Small intestine (tissue), 7 donors: Measurements from ENCODE around the gene HSD17B2. TPM values are rescaled to one million over a fixed set of nuclear protein-coding genes. Genes with fewer than 3 reads are reported as not detected.

Source experiments
- DNase-seq, 2 donors: peaks; one replicate each; pipeline versions ENCODE4 v3.0.0 to v3.0.0-alpha.2; 2013
- FAIRE-seq: peaks from 2 replicates; lab custom pipeline; 2012; peaks lifted over from hg19 to GRCh38; lab: Jason Lieb, UNC
- H3K27ac ChIP-seq, 3 donors: one replicate each; pipeline ENCODE4 v1.5.1; 2013; ENCODE audit warnings: low read length in 2 of 3, mild to moderate bottlenecking in 2 of 3, control low read depth in 1 of 3, inconsistent platforms in 1 of 3, low read depth in 1 of 3, moderate library complexity in 1 of 3
- H3K27me3 ChIP-seq, 3 donors: one replicate each; pipeline ENCODE4 v1.6.1; 2013; ENCODE audit warnings: low read length in 3 of 3, inconsistent platforms in 1 of 3; ENCODE audit not compliant: control insufficient read depth in 3 of 3, insufficient read depth in 3 of 3
- H3K36me3 ChIP-seq, 3 donors: one replicate each; pipeline ENCODE4 v1.6.1; 2013; ENCODE audit warnings: low read length in 3 of 3, inconsistent platforms in 1 of 3, low read depth in 1 of 3, mild to moderate bottlenecking in 1 of 3, moderate library complexity in 1 of 3; ENCODE audit not compliant: control insufficient read depth in 3 of 3, insufficient read depth in 2 of 3
- H3K4me1 ChIP-seq, 3 donors: one replicate each; pipeline ENCODE4 v1.6.1; 2013; ENCODE audit warnings: low read length in 2 of 3, inconsistent platforms in 1 of 3, low read depth in 1 of 3, mild to moderate bottlenecking in 1 of 3, moderate library complexity in 1 of 3; ENCODE audit not compliant: control insufficient read depth in 3 of 3, insufficient read depth in 2 of 3
- H3K4me3 ChIP-seq, 3 donors: one replicate each; pipeline ENCODE4 v1.5.1; 2013; ENCODE audit warnings: low read length in 3 of 3, control low read depth in 1 of 3, inconsistent platforms in 1 of 3, low read depth in 1 of 3, mild to moderate bottlenecking in 1 of 3, moderate library complexity in 1 of 3
- H3K9me3 ChIP-seq, 2 donors: one replicate each; pipeline ENCODE4 v1.6.1; 2013; ENCODE audit warnings: low read depth in 1 of 2, low read length in 1 of 2; ENCODE audit not compliant: control insufficient read depth in 2 of 2, insufficient read depth in 1 of 2
- WGBS, 3 donors: extraction: QIAGEN DNeasy Blood & Tissue Kit; methylation state at CpG; one replicate each; pipeline ENCODE4 v1.1.7; 2013; 5-methylcytosine and 5-hydroxymethylcytosine counted together
- polyA plus RNA-seq, 4 donors: library from polyadenylated mRNA; stranded (reverse) in 3 of 4; unstranded in 1 of 4; fragments of 200-250 nt in 3 of 4; fragments of 120-200 nt in 1 of 4; gene quantifications; one replicate each; pipeline versions ENCODE4 v1.2.1 to v1.2.3, GENCODE V29; 2013
- donor health status: healthy with polysubstance abuse.
- donor health status: control.
- donor health status: control.
- donor health status: Bipolar disorder and iron deficiency.
- donor health status: healthy.

The HSD17B2 gene
- polyA plus RNA-seq, 4 donors, result 71.7 to 250 (median 182) TPM

DNA sequence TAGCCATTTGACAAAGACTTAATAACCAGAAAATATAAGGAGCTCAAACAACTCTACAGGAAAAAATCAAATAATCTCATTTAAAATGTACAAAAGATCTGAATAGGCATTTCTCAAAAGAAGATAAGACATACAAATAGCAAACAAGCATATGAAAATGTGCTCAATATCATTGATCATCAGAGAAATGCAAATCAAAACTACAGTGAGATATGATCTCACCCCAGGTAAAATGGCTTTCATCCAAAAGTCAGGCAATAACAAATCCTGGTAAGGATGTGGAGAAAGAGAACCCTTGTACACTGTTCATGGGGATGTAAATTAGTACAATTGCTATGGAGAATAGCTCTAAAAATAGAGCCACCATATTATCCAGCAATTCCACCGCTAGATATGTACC, 43.1 kb downstream of the HSD17B2 start:
- FAIRE-seq, result no peak
- H3K9me3 ChIP-seq, result peaks cover 0 to 6% of the 10 kb centered on the region in 2 donors
- H3K27me3 ChIP-seq, result no peaks in the 10 kb centered on the region
- peaks cover 0 to 6% (median 3%) of the 10 kb centered on the region in 3 donors for H3K36me3 ChIP-seq
- H3K4me1 ChIP-seq, result peaks cover 0 to 11% (median 3%) of the 10 kb centered on the region in 3 donors
- no peak overlapping the region for H3K27ac ChIP-seq
- no peak overlapping the region for H3K4me3 ChIP-seq
- no peak for DNase-seq
- 87 to 96% (median 93%) methylated on average over 1 of the region's 1 CpG for WGBS, 3 donors

GRCh38 chr16:82079892-82080291, 44.8 kb downstream of the HSD17B2 start:
- 60 to 75% (median 61%) methylated on average over 3 of the region's 3 CpGs for WGBS, 3 donors
- H3K27ac ChIP-seq, result no peak overlapping the region
- H3K4me1 ChIP-seq, result peaks cover 0 to 28% (median 9%) of the 10 kb centered on the region in 3 donors
- FAIRE-seq, result no peak
- peak in 1 of 2 donors; percentile 14 for DNase-seq
- no peaks in the 10 kb centered on the region for H3K27me3 ChIP-seq
- H3K4me3 ChIP-seq, result no peak overlapping the region
- H3K36me3 ChIP-seq, result peaks cover 0 to 4% (median 3%) of the 10 kb centered on the region in 3 donors
- peaks cover 0 to 6% of the 10 kb centered on the region in 2 donors for H3K9me3 ChIP-seq

- Histone ChIP-seq H3K9me3 (peaks cover 0 to 6% of the 10 kb centered on the region in 2 donors), H3K27ac (peak overlapping the region in 1 of 3 donors; percentile 34), H3K36me3 (peaks cover 0 to 4% (median 2%) of the 10 kb centered on the region in 3 donors), H3K4me3 (no peak overlapping the region), H3K27me3 (no peaks in the 10 kb centered on the region), H3K4me1 (peaks cover 0 to 33% (median 9%) of the 10 kb centered on the region in 3 donors)
- no peak for FAIRE-seq
- peak in 1 of 2 donors; percentile 42 for DNase-seq
- WGBS, 3 donors, result 59 to 66% (median 59%) methylated on average over 3 of the region's 3 CpGs
Observed at GRCh38 chr16:82081264-82081663, 46.2 kb downstream of the HSD17B2 start.

GRCh38 chr16:82082097-82082496, 47.0 kb downstream of the HSD17B2 start:
- H3K4me3 ChIP-seq, result no peak overlapping the region
- H3K27me3 ChIP-seq, result no peaks in the 10 kb centered on the region
- peaks cover 0 to 33% (median 9%) of the 10 kb centered on the region in 3 donors for H3K4me1 ChIP-seq
- H3K27ac ChIP-seq, result peak overlapping the region in 1 of 3 donors; percentile 55
- DNase-seq (no peak), FAIRE-seq (no peak)
- H3K9me3 ChIP-seq, result peaks cover 0 to 2% of the 10 kb centered on the region in 2 donors
- H3K36me3 ChIP-seq, result peaks cover 0 to 4% (median 2%) of the 10 kb centered on the region in 3 donors
- 93 to 100% (median 96%) methylated on average over 1 of the region's 1 CpG for WGBS, 3 donors

DNA sequence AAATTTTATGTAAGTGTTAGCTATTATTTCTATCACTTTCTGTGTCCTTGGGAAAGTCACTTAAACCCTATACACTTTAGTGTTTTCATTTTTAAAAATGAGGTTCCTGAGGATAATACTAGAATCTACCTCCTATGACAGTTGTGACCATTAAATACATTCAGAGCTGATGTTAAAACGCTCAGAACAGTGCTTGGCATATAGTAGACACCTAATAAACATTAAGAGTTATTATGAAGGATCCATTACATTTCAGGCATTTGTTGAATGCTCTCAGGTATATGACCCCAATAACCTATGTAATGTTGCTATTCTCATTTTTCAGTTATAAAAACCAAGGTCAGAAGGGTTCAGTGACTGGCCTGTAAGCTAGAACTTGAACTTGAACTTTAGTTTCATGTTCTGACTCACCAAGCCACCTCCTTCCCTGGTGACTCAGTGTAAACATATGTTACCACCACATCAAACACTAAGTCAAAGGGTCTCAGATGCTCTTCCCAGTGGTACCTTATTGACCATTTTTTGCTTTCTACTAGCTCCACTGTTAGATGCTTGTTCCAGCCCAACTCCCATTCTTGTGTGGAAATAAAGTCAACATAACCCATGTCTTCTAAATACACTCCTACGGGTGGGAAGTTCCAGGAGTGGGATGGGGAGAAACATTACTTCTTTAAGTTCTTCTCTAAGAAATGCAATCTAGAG, 47.6 kb downstream of the HSD17B2 start:
- DNase-seq, result peak; percentile 71 to 75
- 63 to 80% (median 66%) methylated on average over 2 of the region's 2 CpGs for WGBS, 3 donors

DNA sequence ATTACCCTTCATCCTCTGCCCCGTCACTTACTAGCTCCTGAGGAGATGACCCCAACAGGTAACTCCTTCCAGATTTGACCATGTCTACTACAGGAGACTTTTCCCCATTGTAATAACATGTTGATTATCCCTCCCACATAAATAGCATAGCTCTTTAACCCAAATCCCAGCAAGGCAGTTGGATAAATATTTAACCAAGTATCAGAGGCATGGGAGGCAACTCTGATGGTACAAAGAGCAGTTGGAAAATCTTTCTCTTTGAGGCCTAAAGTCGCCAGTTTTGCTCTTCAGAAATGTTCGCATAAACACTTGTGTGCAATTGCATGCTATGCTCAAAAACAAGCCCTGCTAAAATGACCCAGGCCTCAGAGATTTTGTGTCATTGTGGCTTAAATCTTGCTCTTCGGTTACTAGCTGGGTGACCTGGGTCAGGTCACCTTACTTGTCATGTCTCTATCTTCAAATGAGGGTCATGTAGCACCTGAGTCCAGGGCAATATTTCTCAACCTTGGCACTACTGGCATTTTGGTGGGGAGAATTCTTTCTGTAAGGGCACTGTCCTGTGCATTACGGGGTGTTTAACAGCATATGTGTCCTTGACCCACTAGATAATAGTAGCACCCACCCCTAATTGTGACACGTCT, 48.8 kb downstream of the HSD17B2 start:
- Histone ChIP-seq H3K9me3 (peaks cover 0 to 2% of the 10 kb centered on the region in 2 donors), H3K4me3 (no peak overlapping the region), H3K36me3 (peaks cover 0 to 4% (median 2%) of the 10 kb centered on the region in 3 donors), H3K27me3 (no peaks in the 10 kb centered on the region), H3K27ac (peak overlapping the region in 2 of 3 donors; percentile 30 to 68), H3K4me1 (peaks cover 0 to 33% (median 9%) of the 10 kb centered on the region in 3 donors)
- WGBS, 3 donors, result 23 to 58% (median 39%) methylated on average over 6 of the region's 6 CpGs
- peak; percentile 46 to 65 for DNase-seq
- no peak for FAIRE-seq

More for the DNA sequence above, 47.6 kb downstream of the HSD17B2 start:
- H3K27me3 ChIP-seq, result no peaks in the 10 kb centered on the region
- peak overlapping the region in 2 of 3 donors; percentile 30 to 68 for H3K27ac ChIP-seq
- H3K9me3 ChIP-seq, result peaks cover 0 to 2% of the 10 kb centered on the region in 2 donors
- FAIRE-seq, result no peak
- peaks cover 0 to 4% (median 2%) of the 10 kb centered on the region in 3 donors for H3K36me3 ChIP-seq
- peaks cover 0 to 33% (median 9%) of the 10 kb centered on the region in 3 donors for H3K4me1 ChIP-seq
- no peak overlapping the region for H3K4me3 ChIP-seq

GRCh38 chr16:82085011-82085779, 50.1 kb downstream of the HSD17B2 start:
- Histone ChIP-seq H3K9me3 (no peaks in the 10 kb centered on the region), H3K27ac (peak overlapping the region in 1 of 3 donors; percentile 68), H3K27me3 (no peaks in the 10 kb centered on the region), H3K4me1 (peaks cover 0 to 33% (median 9%) of the 10 kb centered on the region in 3 donors), H3K4me3 (no peak overlapping the region), H3K36me3 (peaks cover 0 to 6% (median 0%) of the 10 kb centered on the region in 3 donors)
- DNase-seq (peak in 1 of 2 donors; percentile 31), FAIRE-seq (no peak)
- 52 to 80% (median 55%) methylated on average over 2 of the region's 2 CpGs for WGBS, 3 donors

DNA sequence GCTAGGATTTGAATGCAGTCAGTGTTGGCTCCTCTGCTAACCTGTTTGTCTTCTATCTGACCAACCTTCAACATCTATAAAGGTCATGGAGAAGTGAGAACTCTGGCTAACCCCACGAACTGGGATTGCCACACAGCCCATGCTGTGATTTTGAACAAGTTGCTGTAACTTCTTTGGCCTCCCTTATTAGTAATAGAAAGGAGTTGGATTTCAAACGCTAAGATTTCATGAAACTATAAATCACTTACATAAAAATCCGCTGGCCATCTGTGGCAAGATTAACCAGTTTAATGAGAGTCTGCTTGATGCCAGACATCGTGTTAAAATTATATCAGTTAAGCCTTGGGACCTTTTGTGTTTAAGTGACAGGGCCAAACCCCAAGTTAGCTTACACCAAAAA, 53.4 kb downstream of the HSD17B2 start:
- Histone ChIP-seq H3K27me3 (no peaks in the 10 kb centered on the region), H3K36me3 (peaks cover 0 to 22% (median 17%) of the 10 kb centered on the region in 3 donors), H3K4me1 (peaks cover 0 to 18% (median 3%) of the 10 kb centered on the region in 3 donors), H3K27ac (no peak overlapping the region), H3K4me3 (no peak overlapping the region), H3K9me3 (no peaks in the 10 kb centered on the region)
- FAIRE-seq (no peak), DNase-seq (no peak)
- 82 to 87% (median 86%) methylated on average over 4 of the region's 4 CpGs for WGBS, 3 donors
